Ovary (tissue), 3 donors: Measurements from ENCODE around the gene PRR19.

ENCODE experiments used
- CTCF ChIP-seq, 3 donors: fragments of 450-650 bp in 2 of 3; fragments of 200-600 bp in 1 of 3; IDR thresholded peaks; one replicate each; pipeline versions ENCODE4 v1.5.1 to v1.8.0; 2016 to 2022; ENCODE audit warnings: antibody characterized with exemption in 3 of 3, mild to moderate bottlenecking in 1 of 3
- POLR2A ChIP-seq: fragments of 450-650 bp; IDR thresholded peaks from one replicate; pipeline ENCODE4 v1.6.1; 2017; ENCODE audit warnings: antibody characterized with exemption, mild to moderate bottlenecking, moderate library complexity
- donor health status: DM: no; HTN: no; CAD: no.

- no peak for TF ChIP-seq CTCF (IDR thresholded peaks at IDR 0.05)
- no peak for TF ChIP-seq POLR2A
These were observed 27.8 kb upstream of the PRR19 start for GRCh38 chr19:42274065-42274682.
